Caco-2 (cell line): Measurements from ENCODE around the gene TIMM22. TPM values are rescaled to one million over a fixed set of nuclear protein-coding genes. Genes with fewer than 3 reads are reported as not detected.
A peak's percentile ranks its signal among the peaks of the same experiment; 100 is the strongest.

ENCODE experiments used
- BruUV-seq: library from RNA; stranded (reverse); fragments of 400-500 nt; replicated peaks from 2 replicates; lab custom pipeline; 2021; lab: Mats Ljungman, UMichigan
- CTCF ChIA-PET: fragments of 300-600 bp; sonication (Branson Sonifier 250); formaldehyde crosslinking; loops from one replicate; lab custom pipeline; 2022; ENCODE audit warnings: antibody characterized with exemption; lab: Charles Lee
- POLR2A ChIA-PET: fragments of 300-600 bp; sonication (Branson Sonifier 250); formaldehyde crosslinking; loops from one replicate; lab custom pipeline; 2022; ENCODE audit warnings: antibody characterized with exemption; lab: Charles Lee
- DNase-seq, 2 experiments: peaks; one replicate each; pipeline versions ENCODE4 v3.0.0 to v3.0.0-alpha.2; 2020 to 2022
- H3K27me3 ChIP-seq: replicated peaks from 2 replicates; pipeline ENCODE4 v1.6.0; 2011; ENCODE audit warnings: low read length; ENCODE audit not compliant: control insufficient read depth, insufficient read depth
- H3K36me3 ChIP-seq: 2 replicates; pipeline ENCODE4 v1.5.1; 2011; ENCODE audit warnings: low read length; ENCODE audit not compliant: control insufficient read depth, insufficient read depth
- H3K4me1 ChIP-seq: fragments of 250-450 bp; sonication (Bioruptor Pico); 2 replicates; pipeline ENCODE4 v1.5.1; 2020; ENCODE audit warnings: mild to moderate bottlenecking
- H3K4me3 ChIP-seq: 2 replicates; pipeline ENCODE4 v1.5.1; 2011; ENCODE audit warnings: low read depth, mild to moderate bottlenecking, control low read depth, low read length
- H3K9me3 ChIP-seq: fragments of 250-450 bp; sonication (Bioruptor Pico); 2 replicates; pipeline ENCODE4 v1.5.1; 2020; ENCODE audit warnings: mild to moderate bottlenecking, moderate library complexity
- H3K27ac Mint-ChIP-seq: one replicate; pipeline ENCODE4 v1.8.0; 2022; ENCODE audit warnings: mixed read lengths; ENCODE audit not compliant: unreplicated experiment
- H3K27me3 Mint-ChIP-seq: one replicate; pipeline ENCODE4 v1.8.0; 2022; ENCODE audit warnings: mixed read lengths; ENCODE audit not compliant: insufficient read depth, unreplicated experiment
- H3K36me3 Mint-ChIP-seq: one replicate; pipeline ENCODE4 v1.8.0; 2022; ENCODE audit warnings: mild to moderate bottlenecking, mixed read lengths; ENCODE audit not compliant: insufficient read depth, unreplicated experiment
- H3K4me1 Mint-ChIP-seq: one replicate; pipeline ENCODE4 v1.8.0; 2022; ENCODE audit warnings: low read depth, mixed read lengths; ENCODE audit not compliant: unreplicated experiment
- H3K4me3 Mint-ChIP-seq: one replicate; pipeline ENCODE4 v1.8.0; 2022; ENCODE audit warnings: mild to moderate bottlenecking, moderate library complexity, mixed read lengths; ENCODE audit not compliant: unreplicated experiment
- H3K9me3 Mint-ChIP-seq: one replicate; pipeline ENCODE4 v1.8.0; 2022; ENCODE audit warnings: mixed read lengths; ENCODE audit not compliant: unreplicated experiment
- intact Hi-C: fragments of 100-400 bp; cut with micrococcal nuclease; formaldehyde crosslinking; loops from one replicate; pipeline ENCODE4 v1.10.0; 2022; ENCODE audit not compliant: unreplicated experiment
- total RNA-seq: library from RNA; stranded (reverse); gene quantifications from 2 replicates; pipeline ENCODE4 v1.2.3, GENCODE V29; 2022
- TF ChIP-seq, protein P1 (sequence below), 2 experiments: fragments of 200-600 bp in 1 of 2; IDR thresholded peaks; 1 replicate in 1 of 2; 2 replicates in 1 of 2; pipeline versions ENCODE4 v1.5.1 to v1.8.0; 2011 to 2022; ENCODE audit warnings: antibody characterized with exemption in 1 of 2, control low read depth in 1 of 2, inconsistent platforms in 1 of 2, low read depth in 1 of 2, low read length in 1 of 2, mild to moderate bottlenecking in 1 of 2, moderate library complexity in 1 of 2; ENCODE audit not compliant: insufficient read depth in 1 of 2, severe bottlenecking in 1 of 2, unreplicated experiment in 1 of 2

TIMM22 gene
- total RNA-seq, 1 experiment from 2014 or later, result 20.6 TPM

DNA sequence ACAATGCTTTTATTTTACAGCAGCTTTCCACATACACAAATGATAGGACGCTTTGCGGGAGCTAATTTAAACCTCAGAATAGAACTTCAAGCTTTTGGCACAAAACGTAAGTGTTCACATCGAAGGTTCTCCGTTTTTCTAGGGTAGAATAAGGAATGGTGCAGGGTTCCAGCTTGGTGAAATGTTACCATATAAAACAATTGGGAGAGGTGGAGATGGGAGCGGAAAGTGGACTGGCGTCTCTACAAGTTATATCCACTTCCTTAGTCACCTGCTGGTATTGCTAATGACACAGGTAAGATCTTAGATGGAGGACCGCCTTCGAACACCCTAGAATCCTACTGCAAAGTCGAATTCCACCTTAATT, 15.7 kb upstream of the TIMM22 start:
- ChIA-PET CTCF (interaction anchor here (0.5 to 2.8 kb wide), 22 partner anchors 8 to 782 kb away, joined by 3 to 54 read pairs (median 4); partner anchors contain the start of genes GEMIN4, GLOD4, MRM3 and TIMM22), POLR2A (interaction anchor here (0.7 to 2.5 kb wide), 3 partner anchors 26 to 569 kb away, joined by 3 to 8 read pairs (median 4); no protein-coding TSS in a partner anchor)
- intact Hi-C loops, result loop anchor here (1.0 to 2.0 kb wide), 3 partner anchors 186 to 569 kb away; no protein-coding TSS in a partner anchor
- Mint-ChIP-seq H3K4me1 (peaks cover 13% of the 10 kb centered on the region), H3K27ac (peak overlapping the region; percentile 54), H3K36me3 (peaks cover 24% of the 10 kb centered on the region), H3K9me3 (no peaks in the 10 kb centered on the region), H3K27me3 (no peaks in the 10 kb centered on the region), H3K4me3 (peak overlapping the region; percentile 99)
- BruUV-seq, result TSS peak; percentile 43
- TF ChIP-seq, protein P1, sequence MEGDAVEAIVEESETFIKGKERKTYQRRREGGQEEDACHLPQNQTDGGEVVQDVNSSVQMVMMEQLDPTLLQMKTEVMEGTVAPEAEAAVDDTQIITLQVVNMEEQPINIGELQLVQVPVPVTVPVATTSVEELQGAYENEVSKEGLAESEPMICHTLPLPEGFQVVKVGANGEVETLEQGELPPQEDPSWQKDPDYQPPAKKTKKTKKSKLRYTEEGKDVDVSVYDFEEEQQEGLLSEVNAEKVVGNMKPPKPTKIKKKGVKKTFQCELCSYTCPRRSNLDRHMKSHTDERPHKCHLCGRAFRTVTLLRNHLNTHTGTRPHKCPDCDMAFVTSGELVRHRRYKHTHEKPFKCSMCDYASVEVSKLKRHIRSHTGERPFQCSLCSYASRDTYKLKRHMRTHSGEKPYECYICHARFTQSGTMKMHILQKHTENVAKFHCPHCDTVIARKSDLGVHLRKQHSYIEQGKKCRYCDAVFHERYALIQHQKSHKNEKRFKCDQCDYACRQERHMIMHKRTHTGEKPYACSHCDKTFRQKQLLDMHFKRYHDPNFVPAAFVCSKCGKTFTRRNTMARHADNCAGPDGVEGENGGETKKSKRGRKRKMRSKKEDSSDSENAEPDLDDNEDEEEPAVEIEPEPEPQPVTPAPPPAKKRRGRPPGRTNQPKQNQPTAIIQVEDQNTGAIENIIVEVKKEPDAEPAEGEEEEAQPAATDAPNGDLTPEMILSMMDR (IDR thresholded peaks at IDR 0.05; ENCODE audit: insufficient read depth in 1 of 2, low read depth in 1 of 2, low read length in 1 of 2, severe bottlenecking in 1 of 2, unreplicated experiment in 1 of 2), result no peak
- Histone ChIP-seq H3K4me3 (no peak overlapping the region), H3K27me3 (no peaks in the 10 kb centered on the region), H3K36me3 (no peaks in the 10 kb centered on the region), H3K4me1 (peaks cover 11% of the 10 kb centered on the region; the same call in 1 of the 2 replicates), H3K9me3 (no peaks in the 10 kb centered on the region)
- DNase-seq, result no peak

DNA sequence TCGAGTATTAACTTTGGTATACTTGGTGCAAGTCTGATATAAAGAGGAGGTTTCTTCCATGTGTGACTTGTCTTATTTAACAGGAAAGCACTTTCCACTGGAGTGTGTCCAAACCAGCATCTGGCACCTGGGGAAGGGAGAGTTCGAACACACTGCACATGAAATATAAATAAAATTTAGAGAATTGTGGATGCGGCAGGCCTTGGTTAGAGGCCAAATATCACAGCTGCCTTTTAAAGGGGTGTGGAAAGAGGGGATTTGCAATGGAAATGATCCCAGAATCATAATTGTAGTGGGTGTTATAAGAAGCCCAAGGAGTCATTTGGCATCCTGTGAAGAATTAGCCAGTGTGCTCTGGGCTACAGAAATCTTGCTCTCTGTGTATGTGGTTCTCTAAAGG, 13.0 kb upstream of the TIMM22 start:
- intact Hi-C loops, result no loop called here
- peaks cover 4% of the 10 kb centered on the region; the same call in 1 of the 2 replicates for H3K4me1 ChIP-seq
- no peaks in the 10 kb centered on the region for H3K27me3 ChIP-seq
- ChIA-PET POLR2A (no interaction called here), CTCF (no interaction called here)
- no peak for DNase-seq
- no TSS peak for BruUV-seq
- Mint-ChIP-seq H3K27me3 (no peaks in the 10 kb centered on the region), H3K36me3 (peaks cover 6% of the 10 kb centered on the region), H3K9me3 (no peaks in the 10 kb centered on the region), H3K27ac (no peak overlapping the region), H3K4me3 (no peak overlapping the region), H3K4me1 (peaks cover 13% of the 10 kb centered on the region)
- TF ChIP-seq, protein P1 (IDR thresholded peaks at IDR 0.05; ENCODE audit: insufficient read depth in 1 of 2, low read depth in 1 of 2, low read length in 1 of 2, severe bottlenecking in 1 of 2, unreplicated experiment in 1 of 2), result no peak
- no peak overlapping the region for H3K4me3 ChIP-seq
- no peaks in the 10 kb centered on the region for H3K9me3 ChIP-seq
- H3K36me3 ChIP-seq, result no peaks in the 10 kb centered on the region

DNA sequence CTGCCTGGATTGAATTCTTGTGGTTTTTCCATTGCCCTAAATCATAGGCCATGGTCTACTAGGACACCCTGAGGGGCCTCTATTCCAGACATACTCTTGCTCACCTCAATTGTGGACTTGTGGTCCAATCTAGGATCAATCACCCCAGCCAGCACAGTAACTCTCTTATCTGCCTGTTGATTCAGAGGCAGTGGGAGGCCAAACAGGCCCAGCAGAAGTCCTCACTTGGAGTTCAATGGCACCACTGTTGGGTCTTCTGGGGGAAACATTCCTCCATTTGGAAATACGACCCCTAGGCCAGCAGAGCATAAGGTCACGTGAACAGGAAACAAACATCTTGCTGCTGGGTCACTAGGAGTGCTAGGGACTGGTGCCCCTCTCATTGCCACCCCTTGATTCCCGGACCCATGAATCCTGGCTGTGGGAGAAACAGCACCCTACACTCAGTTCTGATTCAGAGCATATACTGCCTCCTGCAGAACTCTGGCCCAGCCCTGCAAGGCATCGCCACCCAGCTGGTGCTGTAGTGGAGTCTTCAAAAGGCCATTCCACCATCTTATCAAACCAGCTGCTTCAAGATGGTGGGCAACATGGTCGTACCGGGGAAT, 10.5 kb upstream of the TIMM22 start:
- BruUV-seq, result no TSS peak
- ChIA-PET CTCF (no interaction called here), POLR2A (no interaction called here)
- H3K4me3 ChIP-seq, result no peak overlapping the region
- H3K9me3 ChIP-seq, result no peaks in the 10 kb centered on the region
- H3K4me3 Mint-ChIP-seq, result no peak overlapping the region
- no peaks in the 10 kb centered on the region for H3K4me1 ChIP-seq
- no peaks in the 10 kb centered on the region for H3K27me3 Mint-ChIP-seq
- H3K36me3 Mint-ChIP-seq, result no peaks in the 10 kb centered on the region
- TF ChIP-seq, protein P1 (IDR thresholded peaks at IDR 0.05; ENCODE audit: insufficient read depth in 1 of 2, low read depth in 1 of 2, low read length in 1 of 2, severe bottlenecking in 1 of 2, unreplicated experiment in 1 of 2), result no peak
- DNase-seq, result no peak
- peaks cover under 1% of the 10 kb centered on the region for H3K4me1 Mint-ChIP-seq
- no peak overlapping the region for H3K27ac Mint-ChIP-seq
- intact Hi-C loops, result no loop called here
- H3K36me3 ChIP-seq, result no peaks in the 10 kb centered on the region
- H3K27me3 ChIP-seq, result no peaks in the 10 kb centered on the region
- no peaks in the 10 kb centered on the region for H3K9me3 Mint-ChIP-seq
